SW480 (cell line): ENCODE data around the gene KLHL29.
A peak's percentile ranks its signal among the peaks of the same experiment; 100 is the strongest.

Experiments
- DNase-seq: peaks from one replicate; pipeline ENCODE4 v3.0.0-alpha.2; 2016; ENCODE audit warnings: low spot score

The KLHL29 gene

GRCh38 chr2:23551875-23552274, 166.9 kb downstream of the KLHL29 start:
- DNase-seq: no peak

GRCh38 chr2:23553561-23553960, 168.6 kb downstream of the KLHL29 start:
- DNase-seq: no peak

DNA sequence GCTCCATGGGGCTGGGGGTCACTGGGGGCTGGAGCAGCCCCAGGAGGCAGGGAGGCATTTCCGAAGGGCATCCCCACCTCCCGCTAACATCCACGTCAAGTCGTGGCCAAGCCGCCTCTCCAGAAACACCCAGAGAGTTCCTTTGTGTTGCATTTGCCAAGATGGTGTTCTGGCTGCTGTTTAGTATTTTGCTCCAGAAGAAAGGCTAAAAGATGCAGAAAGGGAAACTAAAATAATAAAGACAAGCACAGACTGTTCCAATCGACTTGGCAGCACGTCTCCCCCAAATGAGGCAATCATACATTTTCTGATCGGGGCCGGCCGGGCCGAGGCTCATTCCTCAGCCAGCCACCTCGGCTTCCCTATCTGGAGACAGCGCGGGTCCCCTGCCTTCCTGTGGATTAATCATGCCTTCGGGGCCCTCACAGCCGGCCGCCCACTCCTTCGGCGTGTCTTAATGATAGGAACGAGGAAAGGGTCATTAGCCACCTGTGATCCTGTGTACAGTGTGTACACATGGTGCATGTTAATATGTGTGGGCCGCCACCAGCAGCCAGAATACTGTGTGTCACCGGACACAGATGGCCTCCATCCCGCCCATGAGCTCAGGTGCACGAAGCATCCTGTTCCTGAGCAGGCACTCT, 169.2 kb downstream of the KLHL29 start:
- DNase-seq: no peak

DNA sequence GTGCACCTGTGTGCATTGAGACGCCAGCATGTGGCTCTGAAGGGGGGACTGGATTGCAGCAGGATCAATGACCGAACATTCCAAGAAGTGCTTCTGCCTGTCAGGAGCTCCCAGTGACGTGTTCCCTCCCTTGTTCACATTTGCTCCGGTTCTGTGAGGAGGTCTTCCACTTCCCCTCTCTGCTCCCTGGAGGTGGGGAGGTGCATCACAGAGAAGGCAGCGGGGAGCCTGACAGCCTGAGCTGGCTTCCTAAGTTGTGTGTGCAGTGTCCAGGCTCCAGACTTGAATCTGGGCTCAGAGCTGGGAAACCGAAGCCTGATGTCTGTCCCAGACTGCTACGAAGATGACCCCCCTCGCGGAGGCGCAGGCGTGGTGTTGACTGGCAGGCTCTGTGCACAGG, 171.0 kb downstream of the KLHL29 start:
- DNase-seq: no peak

- DNase-seq: no peak
Observed at GRCh38 chr2:23556929-23557328, 171.9 kb downstream of the KLHL29 start.

DNA sequence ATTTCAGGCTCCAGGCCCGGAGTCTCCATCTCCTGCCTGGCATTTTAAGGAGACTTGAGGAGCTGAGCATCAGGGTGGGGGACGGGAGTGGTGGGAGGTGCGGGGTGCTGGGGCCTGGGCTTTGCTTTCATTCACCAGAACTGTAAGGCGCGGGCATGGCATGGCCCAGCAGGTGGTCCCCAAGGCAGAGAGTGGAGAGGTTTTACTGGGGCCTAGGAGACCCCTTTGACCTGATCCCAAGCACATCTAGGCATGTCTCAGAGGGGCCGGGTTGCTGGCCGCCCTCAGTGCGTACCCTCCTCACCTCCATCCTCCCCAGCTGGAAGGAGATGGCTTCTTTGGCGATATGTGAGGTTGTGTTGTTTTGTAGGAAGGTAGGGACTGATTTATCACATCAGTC, 172.5 kb downstream of the KLHL29 start:
- DNase-seq: no peak

- DNase-seq: no peak
Observed at GRCh38 chr2:23559561-23560239, 174.7 kb downstream of the KLHL29 start.

DNA sequence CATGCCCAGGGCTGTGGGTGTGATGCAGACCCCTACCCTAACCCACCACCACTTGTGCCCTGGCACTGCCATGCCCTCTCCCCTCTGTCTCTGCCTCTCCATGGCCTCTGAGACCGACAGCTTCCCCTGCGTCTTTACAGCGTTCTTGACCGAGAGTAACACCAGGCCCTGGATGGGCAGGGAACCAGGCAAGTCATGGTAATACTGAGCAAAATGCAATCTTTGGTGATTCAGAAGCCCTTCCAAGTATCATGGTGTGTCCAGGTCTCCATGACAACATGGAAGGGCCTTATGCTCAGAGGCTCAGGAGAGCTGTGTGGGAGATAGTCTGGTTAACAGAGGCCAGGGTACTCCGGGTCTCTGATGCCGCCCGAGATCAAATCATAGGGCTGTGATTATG, 176.1 kb downstream of the KLHL29 start:
- DNase-seq: no peak

- DNase-seq: no peak
Observed at GRCh38 chr2:23561544-23561943, 176.6 kb downstream of the KLHL29 start.

GRCh38 chr2:23562143-23562542, 177.2 kb downstream of the KLHL29 start:
- DNase-seq: no peak

- no peak for DNase-seq
Observed at GRCh38 chr2:23563151-23563550, 178.2 kb downstream of the KLHL29 start.

DNA sequence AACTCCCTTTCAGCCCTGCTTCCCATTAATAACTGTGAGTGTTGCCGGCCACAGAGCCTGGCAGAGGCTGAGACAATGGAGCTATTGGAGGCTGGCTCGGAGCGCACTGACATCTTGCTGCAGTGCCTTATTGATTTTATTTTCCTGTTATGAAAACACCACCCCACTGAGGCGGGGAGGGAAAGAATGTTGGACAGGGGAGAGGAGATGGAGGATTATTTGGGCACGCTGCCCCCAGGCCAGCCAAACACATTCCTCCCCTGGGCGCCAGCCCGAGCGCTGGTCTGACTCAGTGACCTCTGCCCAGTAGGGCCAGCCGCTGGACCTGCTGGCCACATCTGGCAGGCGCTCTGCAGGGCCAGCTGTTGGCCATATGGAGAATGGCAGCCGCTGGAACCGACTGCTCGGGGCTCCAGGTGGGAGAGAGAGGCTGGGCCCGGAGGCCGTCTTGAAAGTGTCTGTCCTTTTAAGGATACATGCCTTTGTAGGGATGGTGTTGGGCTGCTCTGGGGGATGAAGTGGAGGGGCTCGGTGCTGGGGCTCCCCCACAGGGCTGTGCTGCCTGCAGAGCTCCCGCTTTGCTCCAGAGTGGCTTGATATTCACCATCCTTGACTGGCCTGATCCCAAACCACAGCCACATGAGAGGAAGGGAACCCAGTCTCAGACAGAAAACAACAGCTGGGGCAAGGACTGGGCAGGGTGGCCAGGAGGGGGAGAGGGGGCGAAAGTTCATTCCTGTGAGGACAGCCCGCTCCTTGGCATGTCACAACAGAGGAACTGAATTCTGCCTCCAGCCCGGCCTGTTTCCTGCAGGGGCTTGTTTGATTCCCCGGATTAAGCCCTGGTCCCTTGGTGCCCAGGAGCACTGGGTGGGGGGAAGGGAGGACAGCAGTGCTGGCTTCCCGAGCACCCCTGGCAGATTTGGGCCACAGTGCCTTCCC, 179.0 kb downstream of the KLHL29 start:
- DNase-seq: no peak

DNA sequence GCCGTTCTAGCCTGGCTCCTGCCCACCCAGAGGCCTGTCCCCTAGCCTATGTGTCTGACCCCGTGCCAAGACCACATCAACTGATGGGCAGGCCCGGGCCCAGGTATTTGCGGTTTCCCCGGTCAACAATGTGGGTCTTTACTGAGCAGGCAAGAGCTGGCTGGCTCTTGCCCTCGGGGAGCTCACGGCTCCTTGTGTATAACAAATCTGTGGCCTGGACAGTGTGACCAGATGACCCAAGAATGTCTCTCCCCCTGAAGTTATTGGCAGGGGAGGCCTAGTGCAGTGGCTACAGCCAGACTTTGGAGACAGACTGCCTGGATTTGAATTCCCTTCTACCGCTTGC, 179.6 kb downstream of the KLHL29 start:
- DNase-seq: no peak

- DNase-seq: no peak
Observed at GRCh38 chr2:23565374-23565773, 180.4 kb downstream of the KLHL29 start.

GRCh38 chr2:23565814-23566213, 180.8 kb downstream of the KLHL29 start:
- DNase-seq: no peak

DNA sequence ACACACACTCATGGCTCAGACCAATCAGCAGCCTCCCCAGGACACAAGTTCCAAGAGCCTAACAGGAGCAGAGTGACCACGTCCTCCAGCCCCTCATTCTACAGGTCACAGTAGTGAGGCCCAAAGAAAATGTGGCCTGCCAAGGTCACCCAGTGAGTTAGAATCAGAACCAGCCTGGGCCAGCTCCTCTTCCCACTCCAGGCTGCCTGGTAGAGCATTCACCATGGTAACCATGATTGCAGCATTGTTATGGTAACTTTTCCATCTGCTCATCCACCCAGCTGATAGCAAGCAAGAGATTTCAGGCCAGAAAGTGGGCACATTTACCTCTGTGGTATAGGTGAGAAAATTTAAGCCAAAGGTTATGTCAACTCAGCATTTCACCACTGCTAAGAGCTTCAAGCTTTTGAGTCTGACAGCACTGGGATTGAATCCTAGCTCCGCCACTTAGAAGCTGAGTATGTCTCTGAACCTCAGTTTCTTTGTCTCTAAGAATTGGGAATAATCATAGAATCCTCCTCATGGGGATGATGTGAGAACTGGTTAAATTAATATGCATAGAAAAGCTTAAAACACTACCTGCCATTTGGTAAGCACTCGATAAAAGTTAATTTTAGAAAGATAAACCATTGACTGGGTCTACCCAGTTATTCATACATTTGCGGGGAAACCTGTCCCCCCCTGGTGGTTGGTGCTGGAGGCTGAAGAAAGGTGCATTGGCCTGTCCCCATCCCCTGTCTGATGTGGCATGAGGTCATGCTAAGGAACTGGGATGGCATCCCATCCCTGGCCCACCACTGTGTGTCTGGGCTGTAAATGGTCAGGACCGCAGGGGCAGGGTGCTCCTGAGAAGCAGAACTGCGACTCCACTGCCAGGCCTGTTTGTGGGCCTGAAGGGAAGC, 181.5 kb downstream of the KLHL29 start:
- peak; percentile 38 for DNase-seq

DNA sequence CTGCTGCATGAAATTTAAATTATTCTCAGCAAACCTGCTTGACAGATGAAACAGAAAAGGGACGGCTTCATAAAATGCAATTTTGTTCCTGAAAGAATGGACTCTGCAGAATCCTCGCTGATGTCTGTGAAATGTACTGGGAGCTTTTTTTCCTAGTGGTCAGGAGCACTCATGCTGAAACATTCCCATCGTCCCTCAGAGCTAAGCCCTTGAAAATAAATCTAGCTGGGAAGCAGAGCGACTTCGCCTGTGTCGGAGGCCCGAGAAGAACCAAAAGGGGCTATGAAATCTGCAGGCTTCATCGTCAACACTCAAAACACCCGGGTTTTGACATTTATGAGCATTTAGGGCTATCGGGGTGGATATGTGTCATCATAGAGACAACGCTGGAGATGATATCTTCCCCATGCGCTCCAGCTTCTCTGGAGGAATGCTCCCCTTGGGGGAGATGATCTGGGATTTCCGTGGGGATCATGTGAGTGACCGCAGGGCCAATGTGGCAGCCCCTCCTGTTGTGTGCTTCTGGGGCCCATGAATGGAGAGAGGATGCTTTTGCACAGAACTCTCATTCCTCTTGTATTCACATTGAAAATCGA, 182.3 kb downstream of the KLHL29 start:
- DNase-seq: no peak

DNA sequence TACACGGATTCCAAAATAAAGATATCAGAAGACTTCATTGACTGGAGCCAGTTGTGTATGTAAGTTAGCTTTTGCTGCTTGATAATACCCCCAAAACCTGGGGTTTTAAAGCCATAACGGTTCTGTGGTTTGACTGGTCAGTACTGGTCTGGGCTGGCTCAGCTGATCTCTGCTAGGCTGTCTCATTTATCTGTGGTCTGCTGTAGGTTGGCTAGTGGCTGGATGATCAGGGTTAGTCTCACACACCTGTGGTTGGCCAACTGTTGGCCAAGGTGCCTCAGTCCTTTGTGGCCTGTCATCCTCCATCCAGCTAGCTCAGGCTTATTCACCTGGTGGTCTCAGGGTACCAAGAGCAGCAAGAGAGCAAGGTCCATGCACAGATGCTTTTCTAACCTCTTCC, 183.2 kb downstream of the KLHL29 start:
- no peak for DNase-seq

GRCh38 chr2:23568626-23569190, 183.7 kb downstream of the KLHL29 start:
- no peak for DNase-seq

DNA sequence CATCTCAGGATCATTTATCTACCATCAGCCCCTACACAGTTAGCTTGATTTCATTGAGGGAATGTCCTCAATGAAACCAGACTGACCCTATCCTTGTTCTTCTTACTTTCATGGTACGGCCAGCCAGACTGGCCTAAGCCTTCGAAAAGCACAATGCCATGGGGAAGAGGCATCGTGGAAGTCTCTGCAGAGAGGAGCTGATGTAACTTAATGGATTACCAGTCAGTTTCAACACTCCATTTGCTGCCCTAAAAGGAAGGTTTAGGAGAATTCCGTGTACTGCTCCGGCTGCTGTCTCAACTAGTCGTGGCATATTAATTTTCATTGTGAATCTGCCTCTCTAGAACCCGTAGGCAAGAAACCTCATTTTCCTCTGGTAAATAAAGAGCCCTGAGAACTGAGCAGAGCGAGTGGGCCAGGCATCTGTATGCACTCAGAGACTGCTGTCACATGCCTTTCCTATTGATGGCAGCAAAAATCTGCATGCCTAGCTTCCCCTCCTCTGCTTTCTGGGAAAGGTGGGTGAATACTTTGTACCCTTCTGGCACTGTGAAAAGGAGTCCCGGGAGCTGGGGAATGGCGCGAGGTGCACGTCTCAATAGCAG, 184.9 kb downstream of the KLHL29 start:
- DNase-seq: no peak

DNA sequence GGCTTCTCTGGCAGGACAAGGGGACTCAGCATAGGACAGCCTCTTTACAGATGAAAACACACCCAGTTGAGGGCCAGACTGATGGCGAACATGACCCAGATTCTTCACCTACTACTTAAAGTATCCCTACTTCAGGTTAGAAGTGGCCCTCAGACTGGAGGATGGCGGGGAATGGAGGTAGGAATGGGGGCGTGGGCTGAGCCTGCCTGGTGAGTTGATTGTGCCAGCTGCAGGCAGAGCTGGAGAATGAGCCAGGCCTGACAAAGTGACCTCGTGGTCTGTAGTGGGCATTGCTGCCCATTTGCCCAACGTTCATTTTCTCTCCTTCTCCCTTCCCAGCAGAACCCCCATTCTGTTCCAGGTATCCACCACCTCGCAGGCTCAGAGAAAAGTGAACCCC, 186.1 kb downstream of the KLHL29 start:
- DNase-seq: no peak
